Tongue (tissue), 2 donors: Measurements from ENCODE around the gene TMC3. TPM values are rescaled to one million over a fixed set of nuclear protein-coding genes. Genes with fewer than 3 reads are reported as not detected.

Source experiments
- DNase-seq: peaks from one replicate; pipeline ENCODE4 v3.0.0-alpha.2; 2015
- total RNA-seq: library from RNA; depleted of rRNA; stranded (reverse); fragments of >200 nt; gene quantifications from one replicate; pipeline ENCODE4 v1.2.3, GENCODE V29; 2014

TMC3 gene
- total RNA-seq, 1 donor from 2014 or later, result not detected

GRCh38 chr15:81321667-81322066 lies 52.3 kb downstream of the TMC3 start:
- no peak for DNase-seq

GRCh38 chr15:81317642-81318017 lies 56.4 kb downstream of the TMC3 start:
- no peak for DNase-seq

GRCh38 chr15:81316267-81316666 lies 57.7 kb downstream of the TMC3 start:
- DNase-seq, result no peak

- DNase-seq, result no peak
Measured at GRCh38 chr15:81315452-81316175, 58.4 kb downstream of the TMC3 start.

- no peak for DNase-seq
Measured at GRCh38 chr15:81314378-81314777, 59.6 kb downstream of the TMC3 start.

GRCh38 chr15:81313686-81314085 lies 60.3 kb downstream of the TMC3 start:
- no peak for DNase-seq

GRCh38 chr15:81312790-81313543 lies 61.0 kb downstream of the TMC3 start:
- DNase-seq, result peak; percentile 81

GRCh38 chr15:81311752-81312464 lies 62.1 kb downstream of the TMC3 start:
- no peak for DNase-seq

- no peak for DNase-seq
Measured at GRCh38 chr15:81310480-81310879, 63.5 kb downstream of the TMC3 start.

GRCh38 chr15:81309647-81310450 lies 64.2 kb downstream of the TMC3 start:
- DNase-seq, result no peak

GRCh38 chr15:81308260-81308659 lies 65.8 kb downstream of the TMC3 start:
- no peak for DNase-seq

- peak; percentile 46 for DNase-seq
Measured at GRCh38 chr15:81304226-81304625, 69.8 kb downstream of the TMC3 start.

GRCh38 chr15:81303244-81304225 lies 70.5 kb downstream of the TMC3 start:
- peak; percentile 38 for DNase-seq

- no peak for DNase-seq
Measured at GRCh38 chr15:81302701-81303109, 71.3 kb downstream of the TMC3 start.

- no peak for DNase-seq
Measured at GRCh38 chr15:81301815-81302399, 72.1 kb downstream of the TMC3 start.

GRCh38 chr15:81301385-81301784 lies 72.6 kb downstream of the TMC3 start:
- no peak for DNase-seq

GRCh38 chr15:81299630-81300273 lies 74.3 kb downstream of the TMC3 start:
- no peak for DNase-seq

GRCh38 chr15:81299156-81299555 lies 74.9 kb downstream of the TMC3 start:
- no peak for DNase-seq

- DNase-seq, result no peak
Measured at GRCh38 chr15:81298611-81299010, 75.4 kb downstream of the TMC3 start.
